ENCODE measurements around the gene SEMA3F.

Gene SEMA3F

GRCh38 chr3:50219285-50219684 is 64.2 kb downstream of the SEMA3F start:
- no peak for TF ChIP-seq CTCF (IDR thresholded peaks at IDR 0.05; ENCODE audit: borderline replicate concordance, insufficient read depth, low read depth, low read length)
- no peak overlapping the region for H3K4me3 ChIP-seq (ENCODE audit: low read depth, low read length)

- TF ChIP-seq CTCF (IDR thresholded peaks at IDR 0.05; ENCODE audit: borderline replicate concordance, insufficient read depth, low read depth, low read length): no peak
- no peak overlapping the region for H3K4me3 ChIP-seq (ENCODE audit: low read depth, low read length)
Observed at GRCh38 chr3:50220109-50220508, 65.0 kb downstream of the SEMA3F start.

GRCh38 chr3:50221051-50221410 is 65.9 kb downstream of the SEMA3F start:
- TF ChIP-seq CTCF (IDR thresholded peaks at IDR 0.05; ENCODE audit: borderline replicate concordance, insufficient read depth, low read depth, low read length): no peak
- H3K4me3 ChIP-seq (ENCODE audit: low read depth, low read length): no peak overlapping the region

- 0 out of 2 replicates have a peak, but pooled peaks have one; percentile 7 for TF ChIP-seq CTCF (IDR thresholded peaks at IDR 0.05; ENCODE audit: borderline replicate concordance, insufficient read depth, low read depth, low read length)
- no peak overlapping the region for H3K4me3 ChIP-seq (ENCODE audit: low read depth, low read length)
Observed at GRCh38 chr3:50221411-50222168, 66.5 kb downstream of the SEMA3F start.

- no peak for TF ChIP-seq CTCF (IDR thresholded peaks at IDR 0.05; ENCODE audit: borderline replicate concordance, insufficient read depth, low read depth, low read length)
Observed at GRCh38 chr3:50222169-50222528, 67.0 kb downstream of the SEMA3F start.

GRCh38 chr3:50224639-50225038 is 69.5 kb downstream of the SEMA3F start:
- H3K4me3 ChIP-seq (ENCODE audit: low read depth, low read length): no peak overlapping the region
- TF ChIP-seq CTCF (IDR thresholded peaks at IDR 0.05; ENCODE audit: borderline replicate concordance, insufficient read depth, low read depth, low read length): no peak

More at GRCh38 chr3:50222169-50222528, 67.0 kb downstream of the SEMA3F start:
- no peak overlapping the region for H3K4me3 ChIP-seq (ENCODE audit: low read depth, low read length)

- peak overlapping the region; percentile 64 for H3K4me3 ChIP-seq (ENCODE audit: low read depth, low read length)
- no peak for TF ChIP-seq CTCF (IDR thresholded peaks at IDR 0.05; ENCODE audit: borderline replicate concordance, insufficient read depth, low read depth, low read length)
Observed at GRCh38 chr3:50226888-50227389, 71.8 kb downstream of the SEMA3F start.

Measured in GM12875 (cell line).